HG02885 (cell line): ENCODE measurements around the gene ZCCHC2.
A peak's percentile ranks its signal among the peaks of the same experiment; 100 is the strongest.

Experiments used
- ATAC-seq: cut with Tn5 transposase; IDR thresholded peaks from one replicate; pipeline ENCODE4 v1.9.1; 2021; ENCODE audit warnings: mild to moderate bottlenecking; ENCODE audit not compliant: unreplicated experiment, poor library complexity

The ZCCHC2 gene

GRCh38 chr18:62522504-62523254 is at the start of gene ZCCHC2:
Gene ZCCHC2, plus strand, starts transcription at chr18:62523025. Its CDS starts 400 bp downstream, at chr18:62523425.
- peak; percentile 70 for ATAC-seq

- no peak for ATAC-seq
These were observed 43.3 kb upstream of the ZCCHC2 start for GRCh38 chr18:62479574-62479973.

- no peak for ATAC-seq
These were observed 41.9 kb upstream of the ZCCHC2 start for GRCh38 chr18:62480927-62481326.

GRCh38 chr18:62484941-62485340 is 37.9 kb upstream of the ZCCHC2 start:
- no peak for ATAC-seq

GRCh38 chr18:62485684-62486083 is 37.1 kb upstream of the ZCCHC2 start:
- no peak for ATAC-seq

GRCh38 chr18:62486290-62486964 is 36.4 kb upstream of the ZCCHC2 start:
- ATAC-seq: peak; percentile 64

- no peak for ATAC-seq
These were observed 35.7 kb upstream of the ZCCHC2 start for GRCh38 chr18:62487161-62487560.

GRCh38 chr18:62490967-62491695 is 31.7 kb upstream of the ZCCHC2 start:
- ATAC-seq: no peak

GRCh38 chr18:62493033-62493862 is 29.6 kb upstream of the ZCCHC2 start:
- no peak for ATAC-seq

- no peak for ATAC-seq
These were observed 28.1 kb upstream of the ZCCHC2 start for GRCh38 chr18:62494764-62495163.

- ATAC-seq: no peak
These were observed 26.6 kb upstream of the ZCCHC2 start for GRCh38 chr18:62496262-62496661.

- no peak for ATAC-seq
These were observed 25.5 kb upstream of the ZCCHC2 start for GRCh38 chr18:62497190-62497772.

- ATAC-seq: no peak
These were observed 24.1 kb upstream of the ZCCHC2 start for GRCh38 chr18:62498616-62499262.

GRCh38 chr18:62499263-62499650 is 23.6 kb upstream of the ZCCHC2 start:
- no peak for ATAC-seq

- ATAC-seq: no peak
These were observed 22.7 kb upstream of the ZCCHC2 start for GRCh38 chr18:62500174-62500573.

GRCh38 chr18:62500966-62501591 is 21.7 kb upstream of the ZCCHC2 start:
- ATAC-seq: no peak

- ATAC-seq: peak; percentile 93
These were observed 16.9 kb upstream of the ZCCHC2 start for GRCh38 chr18:62505669-62506494.

GRCh38 chr18:62506495-62507143 is 16.2 kb upstream of the ZCCHC2 start:
- ATAC-seq: no peak
